A549 (cell line): ENCODE results near the gene PHF21A.

ENCODE experiments used
- CBX8 ChIP-seq: fragments of 200-600 bp; sonication (generic); IDR thresholded peaks from 2 replicates; pipeline ENCODE4 v1.6.1; 2016
- CEBPB ChIP-seq, 2 experiments: fragments of >200 bp in 1 of 2; sonication (Bioruptor Twin) in 1 of 2; formaldehyde crosslinking in 1 of 2; IDR thresholded peaks; 2 replicates each; pipeline ENCODE4 v1.6.1; 2012 to 2016
- CTCF ChIP-seq: fragments of >200 bp; sonication (Bioruptor Twin); formaldehyde crosslinking; IDR thresholded peaks from 3 replicates; pipeline ENCODE4 v1.5.1; 2016
- JUN ChIP-seq, 2 experiments: fragments of >200 bp; sonication (Bioruptor Twin); formaldehyde crosslinking; IDR thresholded peaks; 2 replicates in 1 of 2; 3 replicates in 1 of 2; pipeline ENCODE4 v1.6.1; 2016 to 2017
- KDM1A ChIP-seq: fragments of 200-600 bp; sonication (generic); IDR thresholded peaks from 2 replicates; pipeline ENCODE4 v1.6.1; 2016; ENCODE audit warnings: low read depth, mild to moderate bottlenecking
- MYC ChIP-seq: IDR thresholded peaks from 2 replicates; pipeline ENCODE4 v1.6.1; 2012; ENCODE audit warnings: mild to moderate bottlenecking, inconsistent platforms, low read length, improper control_type of control experiment, borderline replicate concordance
- NFE2L2 ChIP-seq: fragments of 150-350 bp; conservative IDR thresholded peaks from 2 replicates; pipeline ENCODE4 v1.6.1; 2014; ENCODE audit warnings: low read length
- NPAS2 ChIP-seq: fragments of 250-450 bp; sonication (Bioruptor Pico); IDR thresholded peaks from 2 replicates; pipeline ENCODE4 v1.8.0; 2022; ENCODE audit warnings: mild to moderate bottlenecking, moderate library complexity, borderline replicate concordance
- POLR2A ChIP-seq: IDR thresholded peaks from 2 replicates; pipeline ENCODE4 v1.6.1; 2012; ENCODE audit warnings: mild to moderate bottlenecking, low read length
- RCOR1 ChIP-seq: fragments of 150-350 bp; IDR thresholded peaks from 2 replicates; pipeline ENCODE4 v1.6.1; 2014; ENCODE audit warnings: antibody characterized with exemption, low read length, low read depth
- REST ChIP-seq: fragments of 200-600 bp; sonication (generic); IDR thresholded peaks from 2 replicates; pipeline ENCODE4 v1.6.1; 2016; ENCODE audit warnings: antibody characterized with exemption, mild to moderate bottlenecking, moderate library complexity
- TP53 ChIP-seq: fragments of 250-450 bp; sonication (Bioruptor Pico); IDR thresholded peaks from 2 replicates; pipeline ENCODE4 v1.5.0; 2021; ENCODE audit warnings: mild to moderate bottlenecking, moderate library complexity

GRCh38 chr11:46072172-46072964 lies 48.9 kb downstream of the PHF21A start:
- TF ChIP-seq POLR2A (no peak), CTCF (no peak), TP53 (no peak), CEBPB (IDR thresholded peaks at IDR 0.05) (no peak), KDM1A (no peak), MYC (no peak), JUN (IDR thresholded peaks at IDR 0.05) (no peak), NFE2L2 (no peak), NPAS2 (no peak), CBX8 (no peak), RCOR1 (no peak), REST (no peak)
